Neural progenitor cell (in vitro differentiated cells): ENCODE data around the gene TRIL.

ENCODE experiments used
- EZH2 ChIP-seq: fragments of 200-600 bp; sonication (generic); IDR thresholded peaks from 2 replicates; pipeline ENCODE4 v1.6.1; 2017; ENCODE audit warnings: antibody characterized with exemption, mild to moderate bottlenecking, moderate library complexity
- TF ChIP-seq, protein P1 (sequence below): fragments of 200-600 bp; sonication (generic); IDR thresholded peaks from 2 replicates; pipeline ENCODE4 v1.5.1; 2017; ENCODE audit warnings: antibody characterized with exemption, mild to moderate bottlenecking

- TF ChIP-seq, protein P1, sequence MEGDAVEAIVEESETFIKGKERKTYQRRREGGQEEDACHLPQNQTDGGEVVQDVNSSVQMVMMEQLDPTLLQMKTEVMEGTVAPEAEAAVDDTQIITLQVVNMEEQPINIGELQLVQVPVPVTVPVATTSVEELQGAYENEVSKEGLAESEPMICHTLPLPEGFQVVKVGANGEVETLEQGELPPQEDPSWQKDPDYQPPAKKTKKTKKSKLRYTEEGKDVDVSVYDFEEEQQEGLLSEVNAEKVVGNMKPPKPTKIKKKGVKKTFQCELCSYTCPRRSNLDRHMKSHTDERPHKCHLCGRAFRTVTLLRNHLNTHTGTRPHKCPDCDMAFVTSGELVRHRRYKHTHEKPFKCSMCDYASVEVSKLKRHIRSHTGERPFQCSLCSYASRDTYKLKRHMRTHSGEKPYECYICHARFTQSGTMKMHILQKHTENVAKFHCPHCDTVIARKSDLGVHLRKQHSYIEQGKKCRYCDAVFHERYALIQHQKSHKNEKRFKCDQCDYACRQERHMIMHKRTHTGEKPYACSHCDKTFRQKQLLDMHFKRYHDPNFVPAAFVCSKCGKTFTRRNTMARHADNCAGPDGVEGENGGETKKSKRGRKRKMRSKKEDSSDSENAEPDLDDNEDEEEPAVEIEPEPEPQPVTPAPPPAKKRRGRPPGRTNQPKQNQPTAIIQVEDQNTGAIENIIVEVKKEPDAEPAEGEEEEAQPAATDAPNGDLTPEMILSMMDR = no peak
- no peak for TF ChIP-seq EZH2
These were observed 42.0 kb upstream of the TRIL start for GRCh38 chr7:28999895-29000716.
